RWPE2 (cell line): ENCODE data around the gene KPNB1.

Source experiments
- ATAC-seq: fragments of 200-7000 bp; cut with Tn5 transposase; 3 replicates; pipeline ENCODE4 v1.9.1; 2021; ENCODE audit warnings: low read depth
- DNase-seq: peaks from one replicate; pipeline ENCODE4 v3.0.0-alpha.2; 2020; ENCODE audit warnings: low spot score
- H3K27ac ChIP-seq: fragments of 450-650 bp; 2 replicates; pipeline ENCODE4 v1.5.1; 2017; ENCODE audit warnings: mild to moderate bottlenecking; ENCODE audit not compliant: poor library complexity, severe bottlenecking
- H3K27me3 ChIP-seq: fragments of 250-450 bp; sonication (Bioruptor Pico); 2 replicates; pipeline ENCODE4 v1.5.1; 2021; ENCODE audit warnings: mild to moderate bottlenecking, moderate library complexity; ENCODE audit not compliant: insufficient read depth, poor library complexity, severe bottlenecking
- H3K36me3 ChIP-seq: fragments of 250-450 bp; sonication (Bioruptor Pico); 2 replicates; pipeline ENCODE4 v1.5.1; 2020; ENCODE audit warnings: low read depth, mild to moderate bottlenecking, moderate library complexity
- H3K4me1 ChIP-seq: fragments of 250-450 bp; sonication (Bioruptor Pico); 2 replicates; pipeline ENCODE4 v1.5.1; 2021; ENCODE audit warnings: mild to moderate bottlenecking, moderate library complexity; ENCODE audit not compliant: insufficient read depth, poor library complexity, severe bottlenecking
- H3K4me3 ChIP-seq: fragments of 250-450 bp; sonication (Bioruptor Pico); 2 replicates; pipeline ENCODE4 v1.5.1; 2021; ENCODE audit warnings: mild to moderate bottlenecking, moderate library complexity; ENCODE audit not compliant: severe bottlenecking
- H3K9me3 ChIP-seq: fragments of 250-450 bp; sonication (Bioruptor Pico); 2 replicates; pipeline ENCODE4 v1.5.1; 2021; ENCODE audit warnings: mild to moderate bottlenecking, moderate library complexity; ENCODE audit not compliant: severe bottlenecking
- CTCF ChIP-seq: fragments of 450-650 bp; IDR thresholded peaks from one replicate; pipeline ENCODE4 v1.5.1; 2017; ENCODE audit warnings: mild to moderate bottlenecking, moderate library complexity; ENCODE audit not compliant: poor library complexity, severe bottlenecking

Gene KPNB1

GRCh38 chr17:47694581-47695428, 45.1 kb downstream of the KPNB1 start:
- peak overlapping the region; percentile 50 for H3K27ac ChIP-seq

GRCh38 chr17:47695429-47696376, 46.0 kb downstream of the KPNB1 start:
- Histone ChIP-seq H3K4me3 (peak overlapping the region; percentile 71), H3K4me1 (peaks cover 5% of the 10 kb centered on the region), H3K9me3 (no peaks in the 10 kb centered on the region), H3K27ac (peak overlapping the region; percentile 50), H3K27me3 (no peaks in the 10 kb centered on the region), H3K36me3 (peaks cover 6% of the 10 kb centered on the region; the same call in 1 of the 2 replicates)
- DNase-seq = peak; percentile 67
- TF ChIP-seq CTCF = no peak
- 0 out of 3 replicates have a peak, but pooled peaks have one; percentile 1 for ATAC-seq

More at GRCh38 chr17:47694581-47695428, 45.1 kb downstream of the KPNB1 start:
- H3K4me1 ChIP-seq = peaks cover 5% of the 10 kb centered on the region
- no peaks in the 10 kb centered on the region for H3K9me3 ChIP-seq
- peak overlapping the region; percentile 71 for H3K4me3 ChIP-seq
- no peaks in the 10 kb centered on the region for H3K27me3 ChIP-seq
- peaks cover 6% of the 10 kb centered on the region; the same call in 1 of the 2 replicates for H3K36me3 ChIP-seq
- no peak for TF ChIP-seq CTCF
- DNase-seq (no peak), ATAC-seq (peak; percentile 44)

- no peaks in the 10 kb centered on the region for H3K27me3 ChIP-seq
- no peak overlapping the region for H3K27ac ChIP-seq
- H3K4me1 ChIP-seq = peaks cover 5% of the 10 kb centered on the region
- no peaks in the 10 kb centered on the region for H3K9me3 ChIP-seq
- H3K4me3 ChIP-seq = no peak overlapping the region
- TF ChIP-seq CTCF = no peak
- ATAC-seq = no peak
- peak; percentile 57 for DNase-seq
- H3K36me3 ChIP-seq = peaks cover 6% of the 10 kb centered on the region; the same call in 1 of the 2 replicates
Measured at GRCh38 chr17:47696717-47697642, 47.3 kb downstream of the KPNB1 start.

GRCh38 chr17:47697906-47698711, 48.4 kb downstream of the KPNB1 start:
- Histone ChIP-seq H3K4me3 (no peak overlapping the region), H3K9me3 (no peaks in the 10 kb centered on the region), H3K27ac (no peak overlapping the region), H3K4me1 (peaks cover 3% of the 10 kb centered on the region), H3K27me3 (no peaks in the 10 kb centered on the region), H3K36me3 (peaks cover 6% of the 10 kb centered on the region; the same call in 1 of the 2 replicates)
- DNase-seq (peak; percentile 39), ATAC-seq (no peak)
- TF ChIP-seq CTCF = no peak
